Activated T-cell treated with anti-CD3 and anti-CD28 coated beads, Interleukin-2, amount 50 U/mL, for 24 hours (primary cell): ENCODE data around the gene ETFB.
"Not testable (repeated sequence)": the region's sequence is repeated elsewhere in the genome, so short reads cannot be mapped to it uniquely, and the experiment has no call there.

Experiments
- DNase-seq: peaks from one replicate; pipeline ENCODE4 v3.0.0-alpha.2; 2020
- H3K27ac Mint-ChIP-seq: 2 replicates; pipeline ENCODE4 v1.8.0; 2020; ENCODE audit warnings: mild to moderate bottlenecking, mixed read lengths
- H3K27me3 Mint-ChIP-seq: 2 replicates; pipeline ENCODE4 v1.8.0; 2020; ENCODE audit warnings: mixed read lengths
- H3K36me3 Mint-ChIP-seq: 2 replicates; pipeline ENCODE4 v1.8.0; 2020; ENCODE audit warnings: low read depth, mixed read lengths
- H3K4me1 Mint-ChIP-seq: 2 replicates; pipeline ENCODE4 v1.8.0; 2020; ENCODE audit warnings: low read depth, mixed read lengths
- H3K4me3 Mint-ChIP-seq: 2 replicates; pipeline ENCODE4 v1.8.0; 2020; ENCODE audit warnings: mild to moderate bottlenecking, moderate library complexity, mixed read lengths
- H3K9me3 Mint-ChIP-seq: 2 replicates; pipeline ENCODE4 v1.8.0; 2020; ENCODE audit warnings: mixed read lengths

ETFB gene

DNA sequence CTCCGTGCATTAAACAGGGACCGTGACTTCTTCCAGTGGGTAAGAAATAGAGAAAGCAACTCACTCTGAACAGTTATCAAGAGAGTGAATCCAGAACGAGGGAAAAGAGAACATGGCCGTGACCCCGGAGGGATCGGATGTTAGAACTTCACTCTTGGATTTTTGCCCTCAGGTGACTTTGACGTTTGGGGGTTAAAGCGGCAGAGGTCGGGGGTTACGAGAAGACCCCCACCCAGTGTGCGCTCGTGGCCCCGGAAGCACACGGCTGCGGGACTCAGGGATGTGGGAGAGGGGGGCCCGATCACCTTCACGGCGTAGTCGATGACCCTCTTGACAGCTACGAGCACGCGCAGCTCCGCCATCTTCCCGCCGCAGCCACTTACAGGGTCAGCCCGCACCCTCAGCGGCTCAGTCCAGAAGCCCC, at the start of gene ETFB:
Gene ETFB, minus strand, starts transcription at position 424 of the 424 bp plus-strand sequence. Its CDS starts 62 bp downstream, at position 362.
- DNase-seq: no peak
- peaks cover 61% of the 10 kb centered on the region for H3K4me1 Mint-ChIP-seq
- no peaks in the 10 kb centered on the region for H3K9me3 Mint-ChIP-seq

DNA sequence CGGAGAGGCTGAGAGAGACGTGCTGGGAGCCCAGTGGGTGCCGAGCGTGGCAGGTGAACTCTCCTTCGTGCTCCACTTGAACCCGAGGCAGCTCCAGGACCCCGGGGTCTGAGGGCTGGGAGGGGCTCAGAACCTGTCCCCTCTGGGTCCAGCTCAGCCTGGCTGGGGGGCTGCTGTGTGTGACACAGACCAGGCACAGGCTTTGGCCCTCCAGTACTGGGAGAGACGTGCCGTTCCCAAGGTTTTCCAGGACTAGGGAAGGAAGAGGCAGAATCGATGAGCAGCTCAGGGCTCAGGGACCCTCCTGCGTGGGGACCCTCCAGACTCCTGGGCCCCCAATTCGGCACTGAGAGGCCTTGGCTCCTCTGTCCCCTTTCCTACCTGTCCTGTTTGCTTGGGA, 49.0 kb upstream of the ETFB start:
- Mint-ChIP-seq H3K27ac (no peak overlapping the region), H3K9me3 (no peaks in the 10 kb centered on the region), H3K27me3 (peaks cover 16% of the 10 kb centered on the region), H3K4me3 (no peak overlapping the region), H3K36me3 (no peaks in the 10 kb centered on the region), H3K4me1 (peaks cover 20% of the 10 kb centered on the region)
- no peak for DNase-seq

More for the DNA sequence above, at the start of gene ETFB:
- H3K27ac Mint-ChIP-seq: peak within 1 kb of the TSS; percentile 97
- peak within 1 kb of the TSS; percentile 97 for H3K4me3 Mint-ChIP-seq
- H3K27me3 Mint-ChIP-seq: no peaks in the 10 kb centered on the region
- peaks cover 70% of the 10 kb centered on the region for H3K36me3 Mint-ChIP-seq

DNA sequence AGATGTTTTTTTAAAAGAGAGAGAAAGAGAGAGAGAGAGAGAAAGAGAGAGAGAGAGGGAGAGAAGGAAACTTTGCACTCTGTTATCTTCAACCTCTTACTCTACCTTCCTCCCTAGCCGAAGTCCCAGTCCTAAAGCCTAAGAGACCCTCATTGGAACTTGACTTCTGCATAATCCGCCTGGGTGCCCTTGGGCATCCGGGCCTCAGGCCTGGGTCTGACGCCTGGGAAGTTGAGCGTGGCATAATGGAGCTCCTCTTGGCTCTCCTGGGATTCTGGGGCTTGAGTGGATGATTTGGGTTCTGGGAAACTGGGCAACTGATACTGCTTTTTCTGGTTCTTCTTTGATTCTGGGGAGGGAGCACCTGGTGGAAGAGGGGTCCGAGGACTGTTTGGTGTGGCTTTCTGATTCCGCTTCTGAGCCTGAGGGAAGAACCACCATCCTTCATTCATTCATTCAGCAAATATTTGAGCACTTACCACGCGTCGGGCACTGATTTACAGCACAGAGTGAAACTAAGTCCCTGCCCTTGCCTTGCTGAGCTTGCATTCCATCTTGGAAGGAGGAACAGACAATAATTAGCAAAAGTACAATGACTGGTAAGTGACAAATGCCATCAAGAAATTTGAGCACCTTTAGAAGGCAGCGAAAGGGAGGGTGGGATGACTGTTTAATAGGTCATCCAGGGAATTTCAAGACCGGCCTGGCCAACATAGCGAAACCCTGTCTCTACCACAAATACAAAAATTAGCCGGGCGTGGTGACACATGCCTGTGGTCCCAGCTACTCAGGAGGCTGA, 45.0 kb upstream of the ETFB start:
- no peaks in the 10 kb centered on the region for H3K9me3 Mint-ChIP-seq
- H3K27ac Mint-ChIP-seq: no peak overlapping the region

DNA sequence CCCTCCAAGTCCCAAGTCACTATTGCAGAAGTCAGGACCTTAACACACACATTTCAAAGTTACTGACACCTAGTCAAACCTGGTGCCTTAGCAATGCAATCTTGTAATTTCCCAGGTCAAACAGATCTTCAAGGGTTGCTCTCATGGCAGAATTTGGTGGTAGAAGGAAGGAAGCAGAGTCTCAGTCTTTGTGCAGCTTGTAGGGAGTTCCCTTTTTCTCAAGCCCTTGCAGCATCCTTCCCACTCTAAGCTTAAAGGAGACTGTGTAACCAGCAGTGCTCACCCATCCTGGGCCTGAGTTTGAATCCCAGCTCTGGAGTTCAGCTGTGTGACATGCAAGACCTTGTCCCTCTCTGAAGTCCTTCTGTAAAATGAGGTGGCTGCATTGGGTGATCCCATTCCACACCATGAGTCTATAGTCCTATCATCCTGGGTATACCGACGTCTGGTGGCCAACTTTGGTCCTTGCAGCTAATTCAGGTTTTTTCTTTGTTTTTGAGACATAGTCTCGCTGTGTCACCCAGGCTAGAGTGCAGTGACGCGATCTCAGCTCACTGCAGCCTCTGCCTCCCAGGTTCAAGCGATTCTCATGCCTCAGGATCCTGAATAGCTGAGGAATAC, 41.4 kb upstream of the ETFB start:
- Mint-ChIP-seq H3K27me3 (peaks cover 11% of the 10 kb centered on the region), H3K9me3 (peaks cover 5% of the 10 kb centered on the region), H3K4me3 (no peak overlapping the region), H3K4me1 (peaks cover 8% of the 10 kb centered on the region), H3K36me3 (peaks cover 8% of the 10 kb centered on the region), H3K27ac (no peak overlapping the region)
- DNase-seq: peak; percentile 44

More for the DNA sequence above, 45.0 kb upstream of the ETFB start:
- Mint-ChIP-seq H3K4me3 (no peak overlapping the region), H3K4me1 (peaks cover 8% of the 10 kb centered on the region), H3K27me3 (peaks cover 11% of the 10 kb centered on the region), H3K36me3 (no peaks in the 10 kb centered on the region)
- no peak for DNase-seq

DNA sequence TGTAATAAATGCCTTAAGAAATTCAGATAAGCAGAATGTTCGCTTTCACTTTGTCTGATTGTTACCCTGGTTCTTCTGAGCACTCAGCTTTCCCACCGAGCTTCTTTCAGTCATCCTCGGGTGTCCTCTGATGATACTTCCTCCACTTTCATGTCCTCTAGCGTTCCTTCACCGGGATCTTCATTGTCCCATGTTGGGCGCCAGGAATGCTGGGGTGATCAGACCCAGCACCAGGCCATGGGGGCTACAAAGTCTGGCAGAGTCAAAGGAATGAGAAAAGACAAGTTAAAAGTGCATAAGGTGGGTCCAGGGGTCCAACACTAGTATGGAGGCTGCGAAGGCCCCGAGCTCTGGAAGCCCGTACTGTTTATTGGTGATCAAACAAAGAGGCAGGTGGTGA, 35.9 kb upstream of the ETFB start:
- Mint-ChIP-seq H3K27me3 (peaks cover 4% of the 10 kb centered on the region), H3K9me3 (peaks cover 14% of the 10 kb centered on the region), H3K4me3 (no peak overlapping the region), H3K36me3 (peaks cover 16% of the 10 kb centered on the region), H3K27ac (no peak overlapping the region), H3K4me1 (peaks cover 15% of the 10 kb centered on the region)
- no peak for DNase-seq

DNA sequence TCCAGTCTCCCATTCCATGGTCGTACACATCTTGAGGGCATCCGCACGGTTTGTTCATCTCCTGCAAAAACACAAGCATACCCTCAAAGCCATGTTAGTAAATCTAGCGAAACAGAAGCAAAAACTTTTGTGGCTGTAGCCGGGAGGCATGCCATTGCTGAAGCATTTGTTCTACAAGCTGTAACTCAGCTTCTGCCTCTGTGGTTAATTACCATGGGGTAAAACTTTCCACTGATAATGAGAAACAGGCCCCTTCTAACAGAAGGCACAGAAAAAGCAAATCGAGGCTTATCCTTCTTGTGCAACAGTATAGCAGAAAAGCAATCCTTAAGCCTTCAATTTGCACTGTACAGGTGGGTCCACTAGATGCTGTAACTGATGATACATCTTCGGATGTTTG, 33.7 kb upstream of the ETFB start:
- H3K36me3 Mint-ChIP-seq: peaks cover 20% of the 10 kb centered on the region
- not testable (repeated sequence) for DNase-seq, H3K27me3 Mint-ChIP-seq, H3K4me3 Mint-ChIP-seq, H3K27ac Mint-ChIP-seq
- H3K4me1 Mint-ChIP-seq: peaks cover 34% of the 10 kb centered on the region
- H3K9me3 Mint-ChIP-seq: peaks cover 14% of the 10 kb centered on the region

DNA sequence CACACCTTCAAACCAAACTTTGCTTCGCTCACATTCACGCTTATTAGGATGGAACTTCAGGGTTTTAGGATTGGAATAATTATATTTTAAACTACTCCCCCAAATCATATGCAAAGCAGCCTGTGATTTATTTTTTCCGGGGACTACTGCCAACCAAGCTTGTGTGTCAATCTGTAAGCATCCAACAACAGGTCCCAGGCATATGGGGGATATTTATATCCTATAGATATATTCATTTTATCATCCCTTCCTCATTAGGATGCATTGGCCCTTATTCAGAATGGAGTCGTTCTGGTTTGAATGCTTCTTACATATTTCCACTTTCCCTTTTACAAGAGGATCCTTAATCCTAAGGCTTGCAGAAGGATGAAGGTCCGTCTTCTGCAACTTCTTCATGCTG, 33.0 kb upstream of the ETFB start:
- no peak for DNase-seq
- Mint-ChIP-seq H3K9me3 (peaks cover 14% of the 10 kb centered on the region), H3K27me3 (no peaks in the 10 kb centered on the region), H3K4me1 (peaks cover 40% of the 10 kb centered on the region), H3K4me3 (no peak overlapping the region), H3K36me3 (peaks cover 26% of the 10 kb centered on the region), H3K27ac (no peak overlapping the region)

DNA sequence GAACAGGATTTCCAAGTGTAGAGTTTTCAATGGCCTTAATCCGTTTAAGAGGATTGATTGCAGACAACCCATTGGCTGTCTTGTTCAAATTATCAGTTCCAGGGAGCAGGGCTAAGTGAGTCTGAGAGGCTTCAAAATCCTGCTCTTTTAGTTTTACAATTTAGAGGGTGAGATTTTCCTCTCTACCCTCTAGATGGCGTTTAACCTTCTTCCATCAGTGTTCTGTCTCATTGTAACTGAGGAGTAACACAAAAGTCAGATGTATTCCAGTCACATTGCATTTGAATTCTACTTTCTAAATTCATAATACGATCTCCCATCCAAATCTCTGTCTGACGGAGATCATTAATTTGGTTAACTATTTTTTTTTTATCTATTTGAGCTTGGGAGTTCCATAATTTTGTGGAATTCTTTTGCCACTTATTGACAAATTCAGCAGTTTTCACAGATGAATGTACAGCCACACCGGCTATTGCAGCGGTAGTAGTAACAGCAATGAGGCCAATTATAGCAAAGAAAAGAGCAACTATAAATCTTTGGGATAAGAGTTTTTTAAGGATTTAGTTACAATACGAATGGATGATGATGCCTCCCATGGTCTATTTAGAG, 32.0 kb upstream of the ETFB start:
- Mint-ChIP-seq H3K4me3 (no peak overlapping the region), H3K27ac (no peak overlapping the region), H3K9me3 (peaks cover 13% of the 10 kb centered on the region), H3K4me1 (peaks cover 46% of the 10 kb centered on the region), H3K27me3 (no peaks in the 10 kb centered on the region), H3K36me3 (peaks cover 21% of the 10 kb centered on the region)
- DNase-seq: no peak

DNA sequence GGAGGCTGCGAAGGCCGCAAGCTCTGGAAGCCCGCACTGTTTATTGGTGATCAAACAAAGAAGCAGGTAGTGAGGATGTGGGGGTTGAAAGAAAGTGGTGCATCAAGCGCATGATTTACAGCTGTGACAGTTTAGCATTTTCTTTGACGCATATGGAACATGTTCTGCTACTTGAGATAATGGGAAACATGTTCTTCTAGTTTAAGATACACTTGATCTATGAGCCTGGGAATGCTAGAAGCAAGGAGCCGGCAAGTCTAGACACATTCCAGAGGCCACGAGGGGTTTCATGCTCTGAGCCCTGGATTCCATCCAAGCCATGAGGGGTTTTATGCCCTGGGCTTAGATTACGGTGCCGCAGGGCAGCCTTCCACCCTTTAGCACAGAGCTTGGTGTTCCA, 31.3 kb upstream of the ETFB start:
- H3K4me1 Mint-ChIP-seq: peaks cover 53% of the 10 kb centered on the region
- DNase-seq, H3K27me3 Mint-ChIP-seq, H3K27ac Mint-ChIP-seq, H3K9me3 Mint-ChIP-seq, H3K4me3 Mint-ChIP-seq: not testable (repeated sequence)
- peaks cover 18% of the 10 kb centered on the region for H3K36me3 Mint-ChIP-seq

DNA sequence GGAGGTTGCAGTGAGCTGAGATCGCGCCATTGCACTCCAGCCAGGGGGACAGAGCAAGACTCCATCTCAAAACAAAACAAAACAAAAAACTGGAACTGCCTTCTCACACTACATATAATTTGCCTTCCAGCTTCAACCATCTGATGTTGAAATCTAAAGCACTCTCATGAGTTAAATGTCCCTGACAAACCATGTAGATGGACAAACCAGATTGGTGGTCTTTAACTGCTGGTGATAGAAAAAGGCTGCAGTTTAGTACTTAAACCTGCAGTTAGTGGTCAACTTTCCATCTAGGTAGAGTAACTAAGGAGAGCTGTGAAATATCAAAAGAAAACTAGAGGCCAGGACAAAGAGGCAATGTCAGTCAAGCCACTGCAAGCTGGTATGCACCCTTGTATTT, 30.0 kb upstream of the ETFB start:
- Mint-ChIP-seq H3K4me3 (no peak overlapping the region), H3K9me3 (no peaks in the 10 kb centered on the region), H3K36me3 (peaks cover 13% of the 10 kb centered on the region), H3K4me1 (peaks cover 59% of the 10 kb centered on the region), H3K27me3 (no peaks in the 10 kb centered on the region), H3K27ac (peak overlapping the region; percentile 98)
- DNase-seq: no peak

DNA sequence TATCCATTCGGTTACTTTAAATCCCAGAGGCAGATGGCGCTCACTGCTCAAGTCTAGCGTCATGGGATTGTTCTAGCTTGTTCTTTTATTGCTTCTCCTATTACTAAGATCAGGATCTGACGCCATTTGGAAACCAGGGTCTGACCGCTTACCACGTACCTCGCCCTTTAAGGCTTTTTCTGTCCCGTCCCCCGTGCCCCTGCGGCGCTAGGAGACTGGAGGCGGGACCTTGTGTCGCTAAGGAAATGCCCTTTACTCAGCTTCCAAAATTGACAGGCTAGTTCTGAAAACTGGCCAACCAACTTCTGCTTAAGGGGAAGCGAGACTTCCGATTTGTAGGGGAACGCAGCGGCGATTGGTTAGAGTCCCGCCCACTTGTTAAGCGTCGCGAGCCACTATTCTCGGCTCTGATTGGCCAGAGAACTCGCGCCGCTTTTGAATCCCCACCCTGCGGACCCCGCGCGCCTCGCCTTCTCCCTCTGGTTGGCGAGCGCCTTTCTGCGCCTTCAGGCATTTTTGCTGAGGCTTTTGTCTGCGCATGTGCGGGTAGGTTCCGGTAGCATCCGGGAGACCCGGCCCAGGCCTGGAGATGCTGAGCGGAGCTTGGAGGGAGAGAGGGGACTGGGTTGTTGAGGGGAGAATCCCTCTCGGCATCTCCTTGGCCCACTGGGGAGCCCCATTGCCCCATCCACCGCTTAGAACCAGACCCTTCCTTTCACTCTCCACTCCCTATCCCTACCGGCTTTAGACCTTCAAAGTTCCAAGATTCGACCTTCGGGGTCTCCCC, 28.1 kb upstream of the ETFB start:
- DNase-seq: peak; percentile 90
- H3K27me3 Mint-ChIP-seq: no peaks in the 10 kb centered on the region
- H3K36me3 Mint-ChIP-seq: peaks cover 12% of the 10 kb centered on the region
- H3K4me1 Mint-ChIP-seq: peaks cover 60% of the 10 kb centered on the region
- H3K9me3 Mint-ChIP-seq: no peaks in the 10 kb centered on the region
- peak overlapping the region; percentile 98 for H3K27ac Mint-ChIP-seq
- H3K4me3 Mint-ChIP-seq: peak overlapping the region; percentile 93

DNA sequence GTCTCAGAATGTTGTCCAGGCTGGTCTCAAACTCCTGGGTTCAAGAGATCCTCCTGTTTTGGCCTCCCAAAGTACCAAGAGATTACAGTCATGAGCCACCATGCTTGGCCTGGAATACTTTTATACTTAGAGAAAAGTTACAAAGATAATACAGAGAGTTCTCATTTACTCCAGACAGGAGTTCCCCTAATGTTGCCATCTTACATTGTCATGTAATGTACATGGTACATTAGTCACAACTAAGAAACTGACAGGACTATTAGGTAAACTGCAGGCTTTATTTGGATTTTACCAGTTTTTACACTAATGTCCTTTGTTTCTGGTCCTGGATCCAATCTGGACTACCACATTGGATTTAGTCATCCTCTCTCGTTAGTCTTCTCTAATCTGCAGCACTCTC, 26.5 kb upstream of the ETFB start:
- no peak for DNase-seq
- peak overlapping the region; percentile 16 for H3K4me3 Mint-ChIP-seq
- peak overlapping the region; percentile 26 for H3K27ac Mint-ChIP-seq
- H3K36me3 Mint-ChIP-seq: peaks cover 12% of the 10 kb centered on the region
- no peaks in the 10 kb centered on the region for H3K27me3 Mint-ChIP-seq
- no peaks in the 10 kb centered on the region for H3K9me3 Mint-ChIP-seq
- peaks cover 58% of the 10 kb centered on the region for H3K4me1 Mint-ChIP-seq

DNA sequence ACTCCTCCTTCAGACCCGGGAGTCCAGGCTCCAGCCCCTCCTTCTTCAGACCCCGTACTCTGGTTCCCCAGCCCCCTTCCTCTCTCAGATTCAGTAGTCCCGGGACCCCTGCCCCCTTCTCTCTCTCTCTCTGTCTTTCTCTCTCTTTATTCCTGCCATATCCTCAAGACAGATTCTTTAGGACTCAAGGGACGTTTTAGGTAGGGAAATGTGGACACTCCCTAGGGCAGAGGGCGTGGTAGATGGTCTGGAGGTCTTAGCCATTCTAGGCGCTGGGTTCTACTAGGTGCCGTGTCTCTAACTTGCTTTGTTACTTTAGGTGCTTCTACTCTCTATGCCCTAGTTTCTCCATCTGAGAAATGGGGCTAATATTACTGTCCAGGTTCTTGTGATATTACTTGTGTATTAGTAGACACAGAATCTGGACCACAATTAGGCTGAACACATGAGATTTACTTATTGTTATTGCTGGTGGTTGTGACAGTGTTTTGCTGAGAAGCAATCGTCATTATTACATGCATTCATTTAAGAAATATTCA, 25.0 kb upstream of the ETFB start:
- no peak overlapping the region for H3K27ac Mint-ChIP-seq
- no peaks in the 10 kb centered on the region for H3K9me3 Mint-ChIP-seq
- H3K27me3 Mint-ChIP-seq: no peaks in the 10 kb centered on the region
- H3K4me3 Mint-ChIP-seq: no peak overlapping the region
- H3K4me1 Mint-ChIP-seq: peaks cover 49% of the 10 kb centered on the region
- DNase-seq: no peak
- peaks cover 11% of the 10 kb centered on the region for H3K36me3 Mint-ChIP-seq

DNA sequence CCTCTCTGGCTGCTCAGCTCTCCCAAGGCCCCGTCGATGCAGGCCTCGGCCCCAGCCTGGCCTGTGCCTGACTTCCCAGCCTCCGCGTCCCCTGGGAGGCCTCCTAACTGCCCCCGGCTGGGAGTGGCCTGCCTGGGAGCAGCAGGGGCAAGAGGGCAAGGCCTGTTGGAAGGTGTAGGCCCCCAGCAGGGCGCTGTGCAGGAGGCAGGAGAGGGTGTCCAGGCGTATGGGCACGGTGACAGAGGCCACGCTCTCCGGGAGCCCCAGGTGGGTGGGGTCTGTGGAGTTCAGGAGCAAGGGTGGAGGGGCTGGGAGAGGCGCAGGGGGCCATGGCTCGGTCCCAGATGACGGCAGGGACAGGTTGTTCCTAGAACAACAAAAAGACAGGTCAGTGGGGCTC, 23.0 kb upstream of the ETFB start:
- Mint-ChIP-seq H3K9me3 (no peaks in the 10 kb centered on the region), H3K27ac (no peak overlapping the region), H3K4me1 (peaks cover 31% of the 10 kb centered on the region), H3K27me3 (no peaks in the 10 kb centered on the region), H3K4me3 (no peak overlapping the region), H3K36me3 (no peaks in the 10 kb centered on the region)
- no peak for DNase-seq
